Measurements from ENCODE around the gene HGF.
A peak's percentile ranks its signal among the peaks of the same experiment; 100 is the strongest.

Gene HGF

DNA sequence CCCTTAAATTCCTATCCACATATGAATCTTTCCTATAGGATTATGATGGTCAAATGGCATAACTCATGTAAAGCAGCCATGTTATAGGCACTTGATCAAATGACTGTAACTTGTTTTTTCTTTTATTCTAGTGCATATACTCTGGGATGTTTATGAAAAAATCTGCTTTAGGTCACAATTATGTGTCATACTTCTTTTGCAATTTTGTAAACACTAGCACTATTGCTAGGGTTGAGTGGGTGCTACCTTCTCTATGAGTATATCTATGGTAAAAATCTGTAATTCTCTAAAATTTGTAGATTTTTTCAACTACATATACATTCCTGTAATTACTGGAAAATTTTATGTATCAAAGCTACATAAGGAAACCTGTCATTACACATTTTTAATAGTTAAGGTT lies 50.0 kb downstream of the HGF start:
- DNase-seq (ENCODE audit: low spot score) (no peak), ATAC-seq (ENCODE audit: low read depth) (no peak)
- no peak overlapping the region for H3K4me3 ChIP-seq (ENCODE audit: severe bottlenecking)
- H3K36me3 ChIP-seq (ENCODE audit: low read depth), result no peaks in the 10 kb centered on the region
- no peak overlapping the region for H3K27ac ChIP-seq (ENCODE audit: poor library complexity, severe bottlenecking)
- TF ChIP-seq, protein P1, sequence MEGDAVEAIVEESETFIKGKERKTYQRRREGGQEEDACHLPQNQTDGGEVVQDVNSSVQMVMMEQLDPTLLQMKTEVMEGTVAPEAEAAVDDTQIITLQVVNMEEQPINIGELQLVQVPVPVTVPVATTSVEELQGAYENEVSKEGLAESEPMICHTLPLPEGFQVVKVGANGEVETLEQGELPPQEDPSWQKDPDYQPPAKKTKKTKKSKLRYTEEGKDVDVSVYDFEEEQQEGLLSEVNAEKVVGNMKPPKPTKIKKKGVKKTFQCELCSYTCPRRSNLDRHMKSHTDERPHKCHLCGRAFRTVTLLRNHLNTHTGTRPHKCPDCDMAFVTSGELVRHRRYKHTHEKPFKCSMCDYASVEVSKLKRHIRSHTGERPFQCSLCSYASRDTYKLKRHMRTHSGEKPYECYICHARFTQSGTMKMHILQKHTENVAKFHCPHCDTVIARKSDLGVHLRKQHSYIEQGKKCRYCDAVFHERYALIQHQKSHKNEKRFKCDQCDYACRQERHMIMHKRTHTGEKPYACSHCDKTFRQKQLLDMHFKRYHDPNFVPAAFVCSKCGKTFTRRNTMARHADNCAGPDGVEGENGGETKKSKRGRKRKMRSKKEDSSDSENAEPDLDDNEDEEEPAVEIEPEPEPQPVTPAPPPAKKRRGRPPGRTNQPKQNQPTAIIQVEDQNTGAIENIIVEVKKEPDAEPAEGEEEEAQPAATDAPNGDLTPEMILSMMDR (IDR thresholded peaks at IDR 0.05; ENCODE audit: poor library complexity, severe bottlenecking), result no peak
- H3K27me3 ChIP-seq (ENCODE audit: insufficient read depth, poor library complexity, severe bottlenecking), result no peaks in the 10 kb centered on the region
- H3K9me3 ChIP-seq (ENCODE audit: severe bottlenecking), result no peaks in the 10 kb centered on the region
- H3K4me1 ChIP-seq (ENCODE audit: insufficient read depth, poor library complexity, severe bottlenecking), result no peaks in the 10 kb centered on the region

DNA sequence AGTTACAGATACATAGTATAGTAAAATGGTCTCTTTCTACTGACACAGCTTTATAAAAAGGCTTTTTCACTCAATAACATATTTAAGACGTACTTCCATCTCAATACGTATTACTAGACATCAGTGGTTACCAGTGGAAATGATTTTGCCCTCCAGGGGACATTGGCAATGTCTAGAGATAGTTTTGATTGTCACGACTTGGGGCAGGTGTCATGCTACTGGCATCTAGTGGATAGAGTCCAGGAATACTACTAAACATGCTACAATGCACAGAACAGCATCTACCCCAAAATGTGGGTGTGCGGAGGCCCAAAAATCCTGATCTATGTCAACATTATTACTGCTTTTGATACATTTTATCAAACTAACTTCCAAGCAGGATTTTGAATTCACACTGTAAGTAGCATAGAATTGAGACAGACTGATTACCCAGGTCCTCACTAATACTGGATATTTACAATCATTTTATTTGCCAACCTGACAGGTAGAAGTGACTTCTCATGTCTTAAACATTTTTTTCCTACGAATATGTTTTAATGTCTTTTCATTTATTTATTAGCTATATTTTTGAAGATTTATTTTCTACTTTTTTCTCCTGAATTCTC lies 53.8 kb downstream of the HGF start:
- Histone ChIP-seq H3K27ac (ENCODE audit: poor library complexity, severe bottlenecking) (no peak overlapping the region), H3K36me3 (ENCODE audit: low read depth) (no peaks in the 10 kb centered on the region), H3K4me3 (ENCODE audit: severe bottlenecking) (no peak overlapping the region), H3K9me3 (ENCODE audit: severe bottlenecking) (no peaks in the 10 kb centered on the region), H3K4me1 (ENCODE audit: insufficient read depth, poor library complexity, severe bottlenecking) (no peaks in the 10 kb centered on the region), H3K27me3 (ENCODE audit: insufficient read depth, poor library complexity, severe bottlenecking) (no peaks in the 10 kb centered on the region)
- TF ChIP-seq, protein P1 (IDR thresholded peaks at IDR 0.05; ENCODE audit: poor library complexity, severe bottlenecking), result peak; percentile 92
- peak; percentile 90 for ATAC-seq (ENCODE audit: low read depth)
- no peak for DNase-seq (ENCODE audit: low spot score)

DNA sequence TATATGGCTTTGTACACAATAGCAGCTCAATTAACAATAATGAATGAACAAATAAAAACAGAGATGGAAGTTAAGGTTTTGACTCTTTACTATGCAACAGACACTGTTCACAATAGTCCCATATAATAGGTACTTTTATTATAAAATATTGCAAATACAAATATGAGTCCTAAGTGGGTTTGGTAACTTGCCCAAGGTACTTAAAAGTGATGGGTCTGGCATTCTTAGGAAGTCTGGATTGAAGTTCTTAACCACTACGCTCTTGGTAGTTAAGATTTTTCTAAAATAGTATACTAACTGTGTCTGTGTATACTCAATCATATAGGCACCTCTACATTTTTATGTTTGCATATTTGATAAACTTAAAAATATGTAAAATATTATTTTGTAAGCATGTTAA lies 55.5 kb downstream of the HGF start:
- TF ChIP-seq, protein P1 (IDR thresholded peaks at IDR 0.05; ENCODE audit: poor library complexity, severe bottlenecking), result no peak

GRCh38 chr7:81710751-81711150 lies 59.1 kb downstream of the HGF start:
- TF ChIP-seq, protein P1 (IDR thresholded peaks at IDR 0.05; ENCODE audit: poor library complexity, severe bottlenecking), result no peak
- no peaks in the 10 kb centered on the region for H3K36me3 ChIP-seq (ENCODE audit: low read depth)
- H3K9me3 ChIP-seq (ENCODE audit: severe bottlenecking), result no peaks in the 10 kb centered on the region
- no peaks in the 10 kb centered on the region for H3K27me3 ChIP-seq (ENCODE audit: insufficient read depth, poor library complexity, severe bottlenecking)
- no peak for DNase-seq (ENCODE audit: low spot score)
- H3K4me3 ChIP-seq (ENCODE audit: severe bottlenecking), result no peak overlapping the region
- H3K27ac ChIP-seq (ENCODE audit: poor library complexity, severe bottlenecking), result no peak overlapping the region
- H3K4me1 ChIP-seq (ENCODE audit: insufficient read depth, poor library complexity, severe bottlenecking), result no peaks in the 10 kb centered on the region
- ATAC-seq (ENCODE audit: low read depth), result no peak

More for the DNA sequence above, 55.5 kb downstream of the HGF start:
- Histone ChIP-seq H3K27me3 (ENCODE audit: insufficient read depth, poor library complexity, severe bottlenecking) (no peaks in the 10 kb centered on the region), H3K4me3 (ENCODE audit: severe bottlenecking) (no peak overlapping the region), H3K9me3 (ENCODE audit: severe bottlenecking) (no peaks in the 10 kb centered on the region), H3K4me1 (ENCODE audit: insufficient read depth, poor library complexity, severe bottlenecking) (no peaks in the 10 kb centered on the region), H3K27ac (ENCODE audit: poor library complexity, severe bottlenecking) (no peak overlapping the region), H3K36me3 (ENCODE audit: low read depth) (no peaks in the 10 kb centered on the region)
- ATAC-seq (ENCODE audit: low read depth) (no peak), DNase-seq (ENCODE audit: low spot score) (no peak)

DNA sequence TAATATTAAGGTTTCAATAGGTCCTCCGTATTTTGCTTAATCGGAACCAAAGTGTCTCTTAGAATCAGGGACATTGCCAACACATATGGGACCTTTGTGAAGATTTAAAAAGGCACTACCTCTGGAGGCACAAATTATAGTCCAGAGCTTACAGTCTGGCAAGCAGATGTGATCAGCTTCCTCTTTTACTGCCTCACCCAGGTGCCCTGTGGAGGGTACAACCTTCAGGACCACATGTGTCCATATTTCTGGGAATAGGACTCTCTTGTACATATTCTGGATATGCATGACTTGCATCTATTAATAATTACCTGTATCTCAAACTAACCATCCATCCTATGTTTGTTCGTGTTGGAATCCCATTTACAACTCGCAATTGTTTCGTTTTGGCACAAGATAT lies 60.0 kb downstream of the HGF start:
- Histone ChIP-seq H3K9me3 (ENCODE audit: severe bottlenecking) (no peaks in the 10 kb centered on the region), H3K27me3 (ENCODE audit: insufficient read depth, poor library complexity, severe bottlenecking) (no peaks in the 10 kb centered on the region), H3K36me3 (ENCODE audit: low read depth) (no peaks in the 10 kb centered on the region), H3K4me1 (ENCODE audit: insufficient read depth, poor library complexity, severe bottlenecking) (no peaks in the 10 kb centered on the region), H3K4me3 (ENCODE audit: severe bottlenecking) (no peak overlapping the region), H3K27ac (ENCODE audit: poor library complexity, severe bottlenecking) (no peak overlapping the region)
- ATAC-seq (ENCODE audit: low read depth) (no peak), DNase-seq (ENCODE audit: low spot score) (no peak)
- TF ChIP-seq, protein P1 (IDR thresholded peaks at IDR 0.05; ENCODE audit: poor library complexity, severe bottlenecking), result no peak
